Measurements from ENCODE around the gene C4orf46.

The C4orf46 gene

GRCh38 chr4:158649111-158649680 lies 22.5 kb downstream of the C4orf46 start:
- H3K4me3 ChIP-seq (ENCODE audit: low read length) = no peak overlapping the region
- H3K4me1 ChIP-seq (ENCODE audit: control insufficient read depth, low read depth, low read length) = no peaks in the 10 kb centered on the region
- no peaks in the 10 kb centered on the region for H3K27me3 ChIP-seq (ENCODE audit: control insufficient read depth, insufficient read depth, low read length)
- H3K9me3 ChIP-seq (ENCODE audit: control insufficient read depth, low read depth, low read length) = no peaks in the 10 kb centered on the region
- H3K36me3 ChIP-seq (ENCODE audit: control insufficient read depth, low read depth, low read length) = no peaks in the 10 kb centered on the region
- no peak overlapping the region for H3K27ac ChIP-seq (ENCODE audit: low read length)
- H3K9ac ChIP-seq (ENCODE audit: low read length) = no peak overlapping the region

- Histone ChIP-seq H3K36me3 (ENCODE audit: control insufficient read depth, low read depth, low read length) (no peaks in the 10 kb centered on the region), H3K27me3 (ENCODE audit: control insufficient read depth, insufficient read depth, low read length) (no peaks in the 10 kb centered on the region), H3K27ac (ENCODE audit: low read length) (no peak overlapping the region), H3K4me1 (ENCODE audit: control insufficient read depth, low read depth, low read length) (no peaks in the 10 kb centered on the region), H3K4me3 (ENCODE audit: low read length) (no peak overlapping the region), H3K9ac (ENCODE audit: low read length) (no peak overlapping the region), H3K9me3 (ENCODE audit: control insufficient read depth, low read depth, low read length) (no peaks in the 10 kb centered on the region)
Observed at GRCh38 chr4:158644760-158645159, 26.9 kb downstream of the C4orf46 start.

- Histone ChIP-seq H3K4me1 (ENCODE audit: control insufficient read depth, low read depth, low read length) (no peaks in the 10 kb centered on the region), H3K27me3 (ENCODE audit: control insufficient read depth, insufficient read depth, low read length) (no peaks in the 10 kb centered on the region), H3K9me3 (ENCODE audit: control insufficient read depth, low read depth, low read length) (no peaks in the 10 kb centered on the region), H3K27ac (ENCODE audit: low read length) (no peak overlapping the region), H3K4me3 (ENCODE audit: low read length) (no peak overlapping the region), H3K36me3 (ENCODE audit: control insufficient read depth, low read depth, low read length) (no peaks in the 10 kb centered on the region), H3K9ac (ENCODE audit: low read length) (no peak overlapping the region)
Observed at GRCh38 chr4:158644356-158644755, 27.3 kb downstream of the C4orf46 start.

- Histone ChIP-seq H3K36me3 (ENCODE audit: control insufficient read depth, low read depth, low read length) (no peaks in the 10 kb centered on the region), H3K27ac (ENCODE audit: low read length) (no peak overlapping the region), H3K9me3 (ENCODE audit: control insufficient read depth, low read depth, low read length) (no peaks in the 10 kb centered on the region), H3K4me3 (ENCODE audit: low read length) (no peak overlapping the region), H3K4me1 (ENCODE audit: control insufficient read depth, low read depth, low read length) (no peaks in the 10 kb centered on the region), H3K27me3 (ENCODE audit: control insufficient read depth, insufficient read depth, low read length) (no peaks in the 10 kb centered on the region), H3K9ac (ENCODE audit: low read length) (no peak overlapping the region)
Observed at GRCh38 chr4:158636619-158637018, 35.1 kb downstream of the C4orf46 start.

- H3K9me3 ChIP-seq (ENCODE audit: control insufficient read depth, low read depth, low read length) = no peaks in the 10 kb centered on the region
- H3K9ac ChIP-seq (ENCODE audit: low read length) = no peak overlapping the region
- no peak overlapping the region for H3K27ac ChIP-seq (ENCODE audit: low read length)
- H3K27me3 ChIP-seq (ENCODE audit: control insufficient read depth, insufficient read depth, low read length) = no peaks in the 10 kb centered on the region
- no peaks in the 10 kb centered on the region for H3K4me1 ChIP-seq (ENCODE audit: control insufficient read depth, low read depth, low read length)
- no peaks in the 10 kb centered on the region for H3K36me3 ChIP-seq (ENCODE audit: control insufficient read depth, low read depth, low read length)
- H3K4me3 ChIP-seq (ENCODE audit: low read length) = no peak overlapping the region
Observed at GRCh38 chr4:158630893-158631292, 40.8 kb downstream of the C4orf46 start.

- Histone ChIP-seq H3K4me3 (ENCODE audit: low read length) (no peak overlapping the region), H3K27ac (ENCODE audit: low read length) (no peak overlapping the region), H3K9ac (ENCODE audit: low read length) (no peak overlapping the region), H3K4me1 (ENCODE audit: control insufficient read depth, low read depth, low read length) (no peaks in the 10 kb centered on the region), H3K9me3 (ENCODE audit: control insufficient read depth, low read depth, low read length) (no peaks in the 10 kb centered on the region), H3K27me3 (ENCODE audit: control insufficient read depth, insufficient read depth, low read length) (no peaks in the 10 kb centered on the region), H3K36me3 (ENCODE audit: control insufficient read depth, low read depth, low read length) (no peaks in the 10 kb centered on the region)
Observed at GRCh38 chr4:158625544-158625943, 46.1 kb downstream of the C4orf46 start.

- Histone ChIP-seq H3K36me3 (ENCODE audit: control insufficient read depth, low read depth, low read length) (no peaks in the 10 kb centered on the region), H3K4me1 (ENCODE audit: control insufficient read depth, low read depth, low read length) (no peaks in the 10 kb centered on the region), H3K4me3 (ENCODE audit: low read length) (no peak overlapping the region), H3K27me3 (ENCODE audit: control insufficient read depth, insufficient read depth, low read length) (no peaks in the 10 kb centered on the region), H3K9ac (ENCODE audit: low read length) (no peak overlapping the region), H3K9me3 (ENCODE audit: control insufficient read depth, low read depth, low read length) (no peaks in the 10 kb centered on the region), H3K27ac (ENCODE audit: low read length) (no peak overlapping the region)
Observed at GRCh38 chr4:158624889-158625478, 46.7 kb downstream of the C4orf46 start.

GRCh38 chr4:158622251-158622650 lies 49.4 kb downstream of the C4orf46 start:
- H3K36me3 ChIP-seq (ENCODE audit: control insufficient read depth, low read depth, low read length) = no peaks in the 10 kb centered on the region
- H3K4me3 ChIP-seq (ENCODE audit: low read length) = no peak overlapping the region
- H3K9ac ChIP-seq (ENCODE audit: low read length) = no peak overlapping the region
- no peak overlapping the region for H3K27ac ChIP-seq (ENCODE audit: low read length)
- no peaks in the 10 kb centered on the region for H3K4me1 ChIP-seq (ENCODE audit: control insufficient read depth, low read depth, low read length)
- no peaks in the 10 kb centered on the region for H3K27me3 ChIP-seq (ENCODE audit: control insufficient read depth, insufficient read depth, low read length)
- no peaks in the 10 kb centered on the region for H3K9me3 ChIP-seq (ENCODE audit: control insufficient read depth, low read depth, low read length)

- Histone ChIP-seq H3K9ac (ENCODE audit: low read length) (no peak overlapping the region), H3K4me3 (ENCODE audit: low read length) (no peak overlapping the region), H3K36me3 (ENCODE audit: control insufficient read depth, low read depth, low read length) (no peaks in the 10 kb centered on the region), H3K4me1 (ENCODE audit: control insufficient read depth, low read depth, low read length) (no peaks in the 10 kb centered on the region), H3K9me3 (ENCODE audit: control insufficient read depth, low read depth, low read length) (no peaks in the 10 kb centered on the region), H3K27me3 (ENCODE audit: control insufficient read depth, insufficient read depth, low read length) (no peaks in the 10 kb centered on the region), H3K27ac (ENCODE audit: low read length) (no peak overlapping the region)
Observed at GRCh38 chr4:158621729-158622128, 50.0 kb downstream of the C4orf46 start.

GRCh38 chr4:158617956-158618355 lies 53.7 kb downstream of the C4orf46 start:
- Histone ChIP-seq H3K9ac (ENCODE audit: low read length) (no peak overlapping the region), H3K4me1 (ENCODE audit: control insufficient read depth, low read depth, low read length) (no peaks in the 10 kb centered on the region), H3K4me3 (ENCODE audit: low read length) (no peak overlapping the region), H3K27ac (ENCODE audit: low read length) (no peak overlapping the region), H3K9me3 (ENCODE audit: control insufficient read depth, low read depth, low read length) (no peaks in the 10 kb centered on the region), H3K27me3 (ENCODE audit: control insufficient read depth, insufficient read depth, low read length) (no peaks in the 10 kb centered on the region), H3K36me3 (ENCODE audit: control insufficient read depth, low read depth, low read length) (no peaks in the 10 kb centered on the region)
